Neural crest cell (in vitro differentiated cells): Measurements from ENCODE around the gene CRB2. TPM values are rescaled to one million over a fixed set of nuclear protein-coding genes. Genes with fewer than 3 reads are reported as not detected.

Source experiments
- DNase-seq: peaks from one replicate; pipeline ENCODE4 v3.0.0; 2021; ENCODE audit warnings: low read depth, mixed read lengths, low spot score
- H3K27ac Mint-ChIP-seq: one replicate; pipeline ENCODE4 v1.8.0; 2021; ENCODE audit warnings: mild to moderate bottlenecking, mixed read lengths; ENCODE audit not compliant: unreplicated experiment
- H3K27me3 Mint-ChIP-seq: 2 replicates; pipeline ENCODE4 v1.8.0; 2021; ENCODE audit warnings: low read depth, mild to moderate bottlenecking, mixed read lengths
- H3K36me3 Mint-ChIP-seq: 2 replicates; pipeline ENCODE4 v1.8.0; 2021; ENCODE audit warnings: low read depth, mild to moderate bottlenecking, mixed read lengths
- H3K4me1 Mint-ChIP-seq: 2 replicates; pipeline ENCODE4 v1.8.0; 2021; ENCODE audit warnings: mixed read lengths
- H3K4me3 Mint-ChIP-seq: one replicate; pipeline ENCODE4 v1.8.0; 2021; ENCODE audit warnings: mild to moderate bottlenecking, mixed read lengths
- H3K9me3 Mint-ChIP-seq: 2 replicates; pipeline ENCODE4 v1.8.0; 2021; ENCODE audit warnings: mixed read lengths
- CTCF ChIP-seq: fragments of 200-600 bp; sonication (generic); conservative IDR thresholded peaks from 2 replicates; pipeline ENCODE4 v1.5.0; 2021; ENCODE audit warnings: antibody characterized with exemption, mild to moderate bottlenecking
- total RNA-seq: library from RNA; stranded (reverse); gene quantifications from 2 replicates; pipeline ENCODE4 v1.2.1, GENCODE V29; 2021

The CRB2 gene
- total RNA-seq, 1 donor from 2014 or later: 80.5 TPM

GRCh38 chr9:123389070-123389469 is 33.1 kb downstream of the CRB2 start:
- Mint-ChIP-seq H3K9me3 (no peaks in the 10 kb centered on the region), H3K4me3 (no peak overlapping the region), H3K4me1 (peaks cover 26% of the 10 kb centered on the region), H3K27me3 (peaks cover 4% of the 10 kb centered on the region), H3K27ac (no peak overlapping the region), H3K36me3 (no peaks in the 10 kb centered on the region)
- no peak for DNase-seq
- TF ChIP-seq CTCF: no peak

DNA sequence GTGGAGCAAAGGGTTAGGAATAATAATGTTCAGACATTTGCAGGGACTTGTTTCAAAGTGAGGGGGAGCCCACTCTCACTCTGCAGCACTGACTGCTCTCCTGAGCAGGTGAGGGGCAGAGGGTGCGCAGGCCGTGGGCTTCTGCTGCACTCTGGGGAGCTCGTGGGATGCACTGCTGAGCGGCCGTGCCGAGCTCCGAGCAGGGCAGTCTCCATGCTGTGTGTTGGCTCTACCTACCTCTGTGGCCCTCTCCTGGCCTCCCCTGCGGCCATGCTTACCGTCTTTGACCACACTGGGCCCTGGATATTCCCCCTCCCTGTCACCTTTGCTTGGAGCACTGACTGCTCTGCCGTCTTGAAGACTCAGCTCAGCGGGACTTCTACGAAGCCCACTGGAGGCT is 33.7 kb downstream of the CRB2 start:
- DNase-seq: no peak
- Mint-ChIP-seq H3K36me3 (no peaks in the 10 kb centered on the region), H3K4me1 (peaks cover 30% of the 10 kb centered on the region), H3K27ac (no peak overlapping the region), H3K27me3 (peaks cover 4% of the 10 kb centered on the region), H3K4me3 (peak overlapping the region; percentile 7), H3K9me3 (no peaks in the 10 kb centered on the region)
- TF ChIP-seq CTCF: no peak

DNA sequence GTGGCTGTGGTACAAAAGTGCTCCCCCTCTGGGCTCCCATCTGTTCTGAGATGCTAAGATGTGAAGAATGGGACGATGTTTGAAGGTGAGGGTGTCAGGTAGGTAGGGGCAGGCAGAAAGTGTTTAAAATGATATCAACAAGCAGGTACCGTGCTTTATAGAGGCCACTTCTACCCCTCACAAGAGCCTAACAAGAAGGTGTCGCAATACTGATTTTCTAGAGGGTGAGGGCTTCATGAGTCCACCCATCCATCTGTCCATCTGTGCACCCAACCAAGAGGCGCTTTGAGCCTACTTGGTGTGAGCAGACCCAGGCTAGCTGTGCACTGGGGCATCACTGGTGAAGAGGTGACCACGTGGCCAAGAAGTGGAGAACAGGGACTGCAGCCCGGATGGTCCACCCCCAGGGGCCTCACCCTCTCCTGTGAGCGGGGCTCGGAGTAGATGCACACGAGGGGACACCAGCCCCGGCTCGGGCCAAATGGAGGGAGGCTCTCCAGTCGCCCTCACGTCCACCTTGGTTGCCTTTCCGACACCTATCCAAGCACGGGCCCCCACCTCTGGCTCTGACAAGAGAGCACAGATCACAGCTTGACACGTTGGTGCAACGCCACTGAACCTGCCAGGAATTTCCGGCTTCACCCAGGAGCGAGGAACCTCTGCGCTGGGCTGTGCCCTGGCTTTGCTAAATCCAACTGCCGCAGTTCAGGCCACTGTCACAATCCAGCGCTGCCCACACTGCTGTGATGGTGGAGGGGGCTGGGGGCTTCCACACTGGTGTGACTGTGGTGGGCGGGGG is 34.5 kb downstream of the CRB2 start:
- H3K9me3 Mint-ChIP-seq: no peaks in the 10 kb centered on the region
- H3K27ac Mint-ChIP-seq: no peak overlapping the region
- no peaks in the 10 kb centered on the region for H3K27me3 Mint-ChIP-seq
- no peak for DNase-seq
- peaks cover 33% of the 10 kb centered on the region for H3K4me1 Mint-ChIP-seq
- H3K4me3 Mint-ChIP-seq: no peak overlapping the region
- TF ChIP-seq CTCF: no peak
- no peaks in the 10 kb centered on the region for H3K36me3 Mint-ChIP-seq

- Mint-ChIP-seq H3K27me3 (no peaks in the 10 kb centered on the region), H3K27ac (no peak overlapping the region), H3K4me1 (peaks cover 32% of the 10 kb centered on the region), H3K36me3 (no peaks in the 10 kb centered on the region), H3K9me3 (no peaks in the 10 kb centered on the region), H3K4me3 (no peak overlapping the region)
- no peak for DNase-seq
- no peak for TF ChIP-seq CTCF
These were observed 35.2 kb downstream of the CRB2 start for GRCh38 chr9:123391233-123391632.

DNA sequence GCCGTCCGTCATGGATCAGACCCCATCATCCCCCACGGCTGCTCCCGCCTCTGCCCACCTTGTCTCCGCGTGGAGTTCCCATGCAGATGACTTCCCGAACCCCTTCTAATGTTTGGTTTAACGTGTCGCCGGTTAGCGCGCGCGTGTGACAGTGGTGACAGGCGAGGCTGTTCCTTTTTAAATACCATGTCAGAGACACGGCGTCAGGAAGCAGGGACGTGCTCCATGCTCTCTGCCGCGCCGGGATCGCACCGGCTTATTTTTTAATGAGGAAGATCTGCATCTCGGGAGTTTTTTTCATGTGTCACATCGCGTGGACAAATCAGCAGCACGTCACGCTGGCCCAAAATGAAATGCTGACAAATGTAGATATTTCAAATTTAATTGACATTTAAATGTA is 35.9 kb downstream of the CRB2 start:
- no peak overlapping the region for H3K4me3 Mint-ChIP-seq
- DNase-seq: no peak
- peak overlapping the region; percentile 57 for H3K27ac Mint-ChIP-seq
- no peaks in the 10 kb centered on the region for H3K9me3 Mint-ChIP-seq
- H3K36me3 Mint-ChIP-seq: no peaks in the 10 kb centered on the region
- H3K27me3 Mint-ChIP-seq: no peaks in the 10 kb centered on the region
- no peak for TF ChIP-seq CTCF
- H3K4me1 Mint-ChIP-seq: peaks cover 32% of the 10 kb centered on the region
